ENCODE measurements around the gene TGFB1I1.
"Not testable (repeated sequence)": the region's sequence is repeated elsewhere in the genome, so short reads cannot be mapped to it uniquely, and the experiment has no call there.

The TGFB1I1 gene

GRCh38 chr16:31517800-31518402 is 45.9 kb downstream of the TGFB1I1 start:
- DNase-seq (ENCODE audit: low spot score): no peak

- DNase-seq (ENCODE audit: low spot score): no peak
These were observed 47.9 kb downstream of the TGFB1I1 start for GRCh38 chr16:31519759-31520431.

- no peak for DNase-seq (ENCODE audit: low spot score)
These were observed 49.4 kb downstream of the TGFB1I1 start for GRCh38 chr16:31521368-31521767.

GRCh38 chr16:31522071-31522470 is 50.1 kb downstream of the TGFB1I1 start:
- no peak for DNase-seq (ENCODE audit: low spot score)

GRCh38 chr16:31523768-31524167 is 51.8 kb downstream of the TGFB1I1 start:
- not testable (repeated sequence) for DNase-seq (ENCODE audit: low spot score)

- DNase-seq (ENCODE audit: low spot score): no peak
These were observed 53.2 kb downstream of the TGFB1I1 start for GRCh38 chr16:31525113-31525512.
